Measurements from ENCODE around the gene PITX2. TPM values are rescaled to one million over a fixed set of nuclear protein-coding genes. Genes with fewer than 3 reads are reported as not detected.

Gene PITX2
- total RNA-seq (not detected), total RNA-seq (0 to 0.20 (median 0) reads per million in 172 experiments)
- polyA plus RNA-seq (2013, experiment 1 of 2), result not detected
- polyA plus RNA-seq (2013, experiment 2 of 2), result 1.1 TPM

DNA sequence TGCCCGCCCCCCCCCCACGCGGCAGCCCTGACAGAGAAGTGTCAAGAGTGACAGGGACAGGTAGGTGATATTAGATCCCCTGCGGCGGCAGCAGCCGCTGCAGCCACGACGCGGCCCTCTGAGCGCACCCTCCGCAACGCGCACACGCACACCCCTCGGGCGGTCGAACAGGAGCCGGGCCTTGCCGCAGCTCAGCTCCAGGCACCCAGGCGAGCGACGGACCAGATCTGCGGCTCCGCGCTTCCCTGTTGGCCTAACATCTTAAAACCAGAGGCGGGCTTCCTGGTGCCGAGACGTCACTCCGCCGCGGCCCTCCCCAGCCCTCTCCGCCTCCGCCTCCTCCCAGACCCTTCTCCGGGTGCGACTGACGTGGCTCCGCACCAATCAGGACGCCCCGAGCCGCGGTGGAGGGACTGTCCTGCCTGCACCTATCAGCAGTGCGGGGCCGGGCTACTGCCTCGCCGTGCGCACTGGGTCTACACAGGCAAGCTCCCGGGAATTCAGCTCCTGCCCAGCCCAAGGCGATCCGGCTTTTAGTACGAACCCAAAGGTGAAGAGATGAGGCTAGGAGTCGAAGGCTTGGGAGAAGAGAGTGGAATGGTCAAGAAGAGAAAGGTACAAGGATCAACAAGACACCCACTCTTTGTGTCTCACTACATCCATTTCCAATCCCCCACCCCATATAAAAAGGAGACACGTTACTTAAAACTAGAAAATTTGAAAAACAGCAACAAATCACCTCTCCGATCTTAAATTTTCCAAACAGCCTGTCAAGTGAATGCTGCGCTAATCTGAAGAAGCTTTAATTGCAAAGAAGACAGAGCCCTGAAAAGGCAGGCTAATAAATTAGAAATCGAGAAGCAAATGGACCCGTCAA is at the start of gene PITX2:
TSS of gene PITX2 (minus strand) at position 237 of the 877 bp plus-strand sequence. CDS start 617 bp downstream, outside the sequence.
- CTCF ChIA-PET, result no interaction called here
- Mint-ChIP-seq H3K9me3 (peaks cover 10% of the 10 kb centered on the region), H3K36me3 (ENCODE audit: low read depth) (peaks cover 2% of the 10 kb centered on the region), H3K4me3 (peak within 1 kb of the TSS; percentile 62), H3K4me1 (ENCODE audit: low read depth) (peaks cover 34% of the 10 kb centered on the region), H3K27me3 (peaks cover 99% of the 10 kb centered on the region), H3K27ac (no peak within 1 kb of the TSS)
- Histone ChIP-seq H3K4me3 (ENCODE audit: low read length) (peak within 1 kb of the TSS; percentile 19), H3K4me1 (ENCODE audit: insufficient read depth, low read length) (peaks cover 33% of the 10 kb centered on the region), H3K36me3 (ENCODE audit: insufficient read depth, low read length) (no peaks in the 10 kb centered on the region), H3K27ac (ENCODE audit: low read depth in 1 of 2, low read length in 2 of 2) (no peak within 1 kb of the TSS), H3K27me3 (ENCODE audit: control insufficient read depth in 1 of 2, insufficient read depth in 2 of 2, low read length in 2 of 2) (peaks cover 94 to 100% of the 10 kb centered on the region in 2 experiments), H3K9me3 (ENCODE audit: control insufficient read depth in 1 of 2, insufficient read depth in 1 of 2, low read length in 2 of 2) (peaks cover 21 to 54% of the 10 kb centered on the region in 2 experiments)
- POLR2A ChIA-PET, result no interaction called here
- DNase-seq, result peak in 3 of 14 experiments; percentile 3 to 23 (median 20)
- peak; percentile 24 for ATAC-seq (ENCODE audit: poor library complexity)
- intact Hi-C loops (cut with DNase I, micrococcal nuclease), result no loop called here
- no peak for TF ChIP-seq CTCF (IDR thresholded peaks at IDR 0.05)

GRCh38 chr4:110671679-110672078 is 48.8 kb upstream of the PITX2 start:
- no peaks in the 10 kb centered on the region for H3K4me1 Mint-ChIP-seq (ENCODE audit: low read depth)
- no peak overlapping the region for H3K27ac Mint-ChIP-seq
- H3K4me1 ChIP-seq (ENCODE audit: insufficient read depth, low read length), result no peaks in the 10 kb centered on the region
- no peaks in the 10 kb centered on the region for H3K9me3 ChIP-seq (ENCODE audit: control insufficient read depth in 1 of 2, insufficient read depth in 1 of 2, low read length in 2 of 2)
- H3K36me3 ChIP-seq (ENCODE audit: insufficient read depth, low read length), result no peaks in the 10 kb centered on the region
- H3K36me3 Mint-ChIP-seq (ENCODE audit: low read depth), result no peaks in the 10 kb centered on the region
- no peak overlapping the region for H3K4me3 Mint-ChIP-seq
- POLR2A ChIA-PET, result no interaction called here
- H3K27me3 Mint-ChIP-seq, result peaks cover 31% of the 10 kb centered on the region
- no peak for DNase-seq
- no peak for TF ChIP-seq CTCF (IDR thresholded peaks at IDR 0.05)
- peaks cover 0 to 3% of the 10 kb centered on the region in 2 experiments for H3K27me3 ChIP-seq (ENCODE audit: control insufficient read depth in 1 of 2, insufficient read depth in 2 of 2, low read length in 2 of 2)
- CTCF ChIA-PET, result no interaction called here
- intact Hi-C loops (cut with DNase I, micrococcal nuclease), result no loop called here
- H3K9me3 Mint-ChIP-seq, result peaks cover 2% of the 10 kb centered on the region
- H3K4me3 ChIP-seq (ENCODE audit: low read length), result no peak overlapping the region
- ATAC-seq (ENCODE audit: poor library complexity), result no peak
- H3K27ac ChIP-seq (ENCODE audit: low read depth in 1 of 2, low read length in 2 of 2), result no peak overlapping the region

DNA sequence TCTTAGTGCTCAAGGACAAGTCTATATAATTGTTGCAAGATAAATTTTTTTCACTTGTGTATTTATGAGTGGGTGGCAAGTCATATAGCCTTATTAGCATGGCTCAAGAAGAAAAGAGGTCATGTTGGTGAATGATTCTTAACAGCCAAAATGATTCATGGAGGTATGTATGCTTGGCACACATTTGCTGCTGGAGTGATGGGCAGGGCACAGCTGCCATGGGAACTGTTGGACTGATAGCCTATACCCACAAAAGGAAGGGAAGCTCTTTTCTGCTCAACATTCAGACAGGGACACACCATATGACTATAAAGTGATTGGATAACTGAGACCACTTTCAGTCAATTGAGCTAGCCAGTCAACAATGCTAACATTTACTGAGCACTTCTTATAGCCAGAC is 46.8 kb upstream of the PITX2 start:
- CTCF ChIA-PET, result no interaction called here
- no peaks in the 10 kb centered on the region for H3K4me1 ChIP-seq (ENCODE audit: insufficient read depth, low read length)
- POLR2A ChIA-PET, result no interaction called here
- ATAC-seq (ENCODE audit: poor library complexity) (no peak), DNase-seq (no peak)
- Mint-ChIP-seq H3K27ac (no peak overlapping the region), H3K4me3 (no peak overlapping the region), H3K4me1 (ENCODE audit: low read depth) (no peaks in the 10 kb centered on the region), H3K36me3 (ENCODE audit: low read depth) (no peaks in the 10 kb centered on the region), H3K9me3 (peaks cover 2% of the 10 kb centered on the region), H3K27me3 (peaks cover 29% of the 10 kb centered on the region)
- intact Hi-C loops (cut with DNase I, micrococcal nuclease), result no loop called here
- no peak for TF ChIP-seq CTCF (IDR thresholded peaks at IDR 0.05)
- H3K9me3 ChIP-seq (ENCODE audit: control insufficient read depth in 1 of 2, insufficient read depth in 1 of 2, low read length in 2 of 2), result no peaks in the 10 kb centered on the region
- no peak overlapping the region for H3K4me3 ChIP-seq (ENCODE audit: low read length)
- H3K27me3 ChIP-seq (ENCODE audit: control insufficient read depth in 1 of 2, insufficient read depth in 2 of 2, low read length in 2 of 2), result peaks cover 0 to 3% of the 10 kb centered on the region in 2 experiments
- H3K27ac ChIP-seq (ENCODE audit: low read depth in 1 of 2, low read length in 2 of 2), result no peak overlapping the region
- H3K36me3 ChIP-seq (ENCODE audit: insufficient read depth, low read length), result no peaks in the 10 kb centered on the region
